Fibroblast of lung (primary cell): Measurements from ENCODE around the gene SLCO2B1.

Source experiments
- EZH2 ChIP-seq: IDR thresholded peaks from 2 replicates; pipeline ENCODE4 v1.5.1; 2012; ENCODE audit warnings: low read length, control low read depth, mild to moderate bottlenecking; ENCODE audit errors: missing control alignments
- TF ChIP-seq, protein P1 (sequence below), 2 donors: IDR thresholded peaks in 1 of 2; conservative IDR thresholded peaks in 1 of 2; 1 replicate in 1 of 2; 2 replicates in 1 of 2; pipeline ENCODE4 v1.5.1; 2011 to 2012; ENCODE audit warnings: low read length in 2 of 2, control low read depth in 1 of 2, inconsistent platforms in 1 of 2, low read depth in 1 of 2, mild to moderate bottlenecking in 1 of 2

DNA sequence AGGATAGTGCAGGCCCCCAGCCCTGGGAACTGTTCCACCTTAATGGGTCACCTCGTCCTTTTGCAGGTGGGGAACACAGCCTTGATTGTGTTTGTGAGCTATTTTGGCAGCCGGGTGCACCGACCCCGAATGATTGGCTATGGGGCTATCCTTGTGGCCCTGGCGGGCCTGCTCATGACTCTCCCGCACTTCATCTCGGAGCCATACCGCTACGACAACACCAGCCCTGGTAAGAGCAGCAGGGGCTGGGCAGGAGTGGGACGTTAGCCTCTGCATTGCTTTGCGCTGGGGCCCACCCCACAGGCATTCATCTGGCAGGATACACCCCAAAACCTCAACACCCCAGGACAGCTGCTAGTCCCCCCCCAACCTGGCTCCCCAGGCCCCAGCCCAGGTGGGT, 14.8 kb downstream of the SLCO2B1 start:
- TF ChIP-seq, protein P1, sequence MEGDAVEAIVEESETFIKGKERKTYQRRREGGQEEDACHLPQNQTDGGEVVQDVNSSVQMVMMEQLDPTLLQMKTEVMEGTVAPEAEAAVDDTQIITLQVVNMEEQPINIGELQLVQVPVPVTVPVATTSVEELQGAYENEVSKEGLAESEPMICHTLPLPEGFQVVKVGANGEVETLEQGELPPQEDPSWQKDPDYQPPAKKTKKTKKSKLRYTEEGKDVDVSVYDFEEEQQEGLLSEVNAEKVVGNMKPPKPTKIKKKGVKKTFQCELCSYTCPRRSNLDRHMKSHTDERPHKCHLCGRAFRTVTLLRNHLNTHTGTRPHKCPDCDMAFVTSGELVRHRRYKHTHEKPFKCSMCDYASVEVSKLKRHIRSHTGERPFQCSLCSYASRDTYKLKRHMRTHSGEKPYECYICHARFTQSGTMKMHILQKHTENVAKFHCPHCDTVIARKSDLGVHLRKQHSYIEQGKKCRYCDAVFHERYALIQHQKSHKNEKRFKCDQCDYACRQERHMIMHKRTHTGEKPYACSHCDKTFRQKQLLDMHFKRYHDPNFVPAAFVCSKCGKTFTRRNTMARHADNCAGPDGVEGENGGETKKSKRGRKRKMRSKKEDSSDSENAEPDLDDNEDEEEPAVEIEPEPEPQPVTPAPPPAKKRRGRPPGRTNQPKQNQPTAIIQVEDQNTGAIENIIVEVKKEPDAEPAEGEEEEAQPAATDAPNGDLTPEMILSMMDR (conservative IDR thresholded peaks at IDR 0.05 in 1 of 2, IDR thresholded peaks at IDR 0.05 in 1 of 2; ENCODE audit: low read depth in 1 of 2, low read length in 2 of 2): no peak
- TF ChIP-seq EZH2: no peak
